Activated CD8-positive, alpha-beta memory T cell treated with anti-CD3 and anti-CD28 coated beads, Interleukin-2, amount 10 ng/mL, durations not matched to agents 7 days and 5 days (primary cell): ENCODE results near the gene FHOD3. TPM values are rescaled to one million over a fixed set of nuclear protein-coding genes. Genes with fewer than 3 reads are reported as not detected.
A peak's percentile ranks its signal among the peaks of the same experiment; 100 is the strongest.

Experiments used
- ATAC-seq: fragments of 150-1000 bp; cut with Tn5 transposase; one replicate; pipeline ENCODE4 v1.10.0; 2021; ENCODE audit warnings: moderate library complexity
- CTCF ChIA-PET: fragments of 350-600 bp; sonication (Branson Sonifier 250); formaldehyde crosslinking; loops from one replicate; lab custom pipeline; 2021; ENCODE audit warnings: antibody characterized with exemption; lab: Charles Lee
- DNase-seq: peaks from one replicate; pipeline ENCODE4 v3.0.0-alpha.2; 2020
- H3K27ac Mint-ChIP-seq: one replicate; pipeline ENCODE4 v1.8.0; 2021; ENCODE audit warnings: mild to moderate bottlenecking, mixed read lengths
- H3K27me3 Mint-ChIP-seq: one replicate; pipeline ENCODE4 v1.8.0; 2021; ENCODE audit warnings: mixed read lengths
- H3K36me3 Mint-ChIP-seq: one replicate; pipeline ENCODE4 v1.8.0; 2021; ENCODE audit warnings: mild to moderate bottlenecking, mixed read lengths
- H3K4me1 Mint-ChIP-seq: one replicate; pipeline ENCODE4 v1.8.0; 2021; ENCODE audit warnings: mixed read lengths
- H3K4me3 Mint-ChIP-seq: one replicate; pipeline ENCODE4 v1.8.0; 2021; ENCODE audit warnings: mild to moderate bottlenecking, moderate library complexity, mixed read lengths
- H3K9me3 Mint-ChIP-seq: one replicate; pipeline ENCODE4 v1.8.0; 2022; ENCODE audit warnings: low read depth, mixed read lengths
- total RNA-seq, 2 experiments: library from RNA; stranded (reverse); gene quantifications; one replicate each; pipeline ENCODE4 v1.2.3, GENCODE V29; 2021

The FHOD3 gene
- not detected for total RNA-seq

- H3K9me3 Mint-ChIP-seq, result no peaks in the 10 kb centered on the region
- H3K4me3 Mint-ChIP-seq, result no peak within 1 kb of the TSS
- H3K27me3 Mint-ChIP-seq, result peaks cover 30% of the 10 kb centered on the region
- no peak within 1 kb of the TSS for H3K27ac Mint-ChIP-seq
- no peaks in the 10 kb centered on the region for H3K36me3 Mint-ChIP-seq
- CTCF ChIA-PET, result no interaction called here
- no peaks in the 10 kb centered on the region for H3K4me1 Mint-ChIP-seq
- no peak for DNase-seq
- peak; percentile 49 for ATAC-seq
Observed at GRCh38 chr18:36297417-36298125, at the start of gene FHOD3. Gene FHOD3 (plus strand): TSS chr18:36297713. CDS start chr18:36297836, 123 bp downstream.

DNA sequence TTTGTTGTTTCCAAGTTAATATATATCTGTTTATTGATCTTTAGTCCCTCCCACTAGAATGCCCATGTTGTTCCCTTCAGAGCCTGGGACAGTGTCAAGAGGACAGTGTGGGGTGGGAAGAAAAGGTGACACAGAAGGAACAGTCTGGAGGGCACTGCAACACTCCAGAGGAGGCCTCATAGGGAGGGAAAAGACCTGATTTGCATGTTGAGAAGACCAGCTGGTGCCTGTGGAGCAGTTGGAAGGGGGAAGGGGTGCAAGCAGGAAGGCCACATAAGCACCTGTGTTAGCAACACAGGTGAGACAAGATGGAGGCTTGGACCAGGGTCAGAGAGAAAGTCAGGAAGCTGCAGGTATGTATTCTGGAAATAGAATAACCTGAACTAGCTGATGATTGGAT is 48.1 kb upstream of the FHOD3 start:
- DNase-seq (no peak), ATAC-seq (no peak)
- CTCF ChIA-PET, result no interaction called here
- Mint-ChIP-seq H3K27me3 (peaks cover 19% of the 10 kb centered on the region), H3K4me3 (no peak overlapping the region), H3K4me1 (no peaks in the 10 kb centered on the region), H3K9me3 (no peaks in the 10 kb centered on the region), H3K27ac (no peak overlapping the region), H3K36me3 (no peaks in the 10 kb centered on the region)

DNA sequence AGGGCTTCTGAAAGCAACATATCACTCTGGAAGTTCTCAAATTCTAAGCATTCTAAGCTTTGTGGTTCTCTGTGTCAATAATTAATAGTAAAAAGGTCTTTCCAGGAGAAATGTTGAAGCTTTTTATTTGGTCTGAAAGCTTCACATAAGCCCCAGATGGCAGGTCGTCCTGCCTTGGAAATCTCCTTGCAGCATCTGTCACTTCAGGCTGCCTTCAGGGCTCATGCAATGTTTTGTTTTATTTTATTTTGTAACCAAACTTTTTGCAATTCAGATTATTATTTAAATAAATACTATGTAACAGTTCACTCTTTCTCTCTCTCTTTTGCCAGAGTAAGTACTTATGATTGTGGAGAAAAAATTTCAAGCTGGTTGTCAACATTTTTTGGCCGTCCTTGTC is 46.7 kb upstream of the FHOD3 start:
- DNase-seq (no peak), ATAC-seq (no peak)
- H3K4me3 Mint-ChIP-seq, result no peak overlapping the region
- H3K4me1 Mint-ChIP-seq, result no peaks in the 10 kb centered on the region
- H3K27me3 Mint-ChIP-seq, result peaks cover 11% of the 10 kb centered on the region
- CTCF ChIA-PET, result no interaction called here
- H3K27ac Mint-ChIP-seq, result no peak overlapping the region
- no peaks in the 10 kb centered on the region for H3K9me3 Mint-ChIP-seq
- H3K36me3 Mint-ChIP-seq, result no peaks in the 10 kb centered on the region

DNA sequence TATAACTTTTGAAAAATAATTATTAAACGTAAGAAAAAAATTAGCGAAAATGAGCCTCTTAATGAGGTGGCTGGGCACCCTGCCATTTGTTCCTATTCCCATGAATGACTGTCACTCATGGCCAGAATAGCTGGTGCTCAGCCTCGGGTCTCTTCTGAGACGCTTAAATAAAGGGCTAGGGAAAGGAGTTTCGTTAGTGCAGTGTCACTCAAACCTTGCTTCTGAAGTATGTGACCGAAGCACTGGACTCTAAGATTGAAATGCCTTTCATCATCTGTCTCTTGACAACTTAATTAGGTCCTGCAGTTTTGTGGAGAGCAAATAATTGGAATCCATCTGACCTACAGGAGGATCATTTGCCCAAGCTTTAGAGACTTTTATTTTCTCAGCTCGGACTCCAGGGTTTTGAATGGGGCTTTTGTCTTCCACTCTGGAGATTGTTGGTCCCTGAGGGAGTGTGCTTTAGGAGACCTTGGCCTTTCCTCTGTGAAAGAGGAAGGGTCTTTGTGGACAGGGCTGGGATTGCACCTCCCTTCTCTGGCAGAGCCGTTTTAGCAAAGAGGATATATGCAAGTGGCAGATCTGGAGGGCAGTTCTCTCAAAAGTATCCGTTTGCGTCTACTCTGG is 42.3 kb upstream of the FHOD3 start:
- no peaks in the 10 kb centered on the region for H3K9me3 Mint-ChIP-seq
- CTCF ChIA-PET, result no interaction called here
- H3K36me3 Mint-ChIP-seq, result no peaks in the 10 kb centered on the region
- DNase-seq (no peak), ATAC-seq (no peak)
- H3K4me1 Mint-ChIP-seq, result no peaks in the 10 kb centered on the region
- no peak overlapping the region for H3K4me3 Mint-ChIP-seq
- H3K27me3 Mint-ChIP-seq, result peaks cover 4% of the 10 kb centered on the region
- H3K27ac Mint-ChIP-seq, result no peak overlapping the region

GRCh38 chr18:36256094-36256493 is 41.4 kb upstream of the FHOD3 start:
- CTCF ChIA-PET, result no interaction called here
- Mint-ChIP-seq H3K27ac (no peak overlapping the region), H3K36me3 (no peaks in the 10 kb centered on the region), H3K4me3 (no peak overlapping the region), H3K4me1 (no peaks in the 10 kb centered on the region), H3K27me3 (peaks cover 4% of the 10 kb centered on the region), H3K9me3 (no peaks in the 10 kb centered on the region)
- ATAC-seq (no peak), DNase-seq (no peak)

DNA sequence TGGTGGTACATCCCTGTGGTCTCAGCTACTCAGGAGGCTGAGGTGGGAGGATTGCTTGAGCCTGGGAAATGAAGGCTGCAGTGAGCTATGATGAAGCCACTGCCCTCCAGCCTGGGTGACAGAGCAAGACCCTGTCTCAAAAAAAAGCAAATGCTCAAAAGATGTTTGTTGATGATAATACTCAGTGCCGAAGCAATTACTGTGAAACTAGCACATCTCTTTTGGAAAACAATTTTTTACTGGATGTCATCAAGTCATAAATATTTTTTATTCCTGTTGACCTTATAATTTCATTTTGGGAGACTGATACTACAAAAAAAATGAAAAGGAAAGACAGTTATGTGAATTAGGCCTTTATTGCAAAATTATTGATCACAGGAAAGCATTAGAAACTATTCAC is 34.5 kb upstream of the FHOD3 start:
- DNase-seq (no peak), ATAC-seq (no peak)
- Mint-ChIP-seq H3K27me3 (no peaks in the 10 kb centered on the region), H3K9me3 (no peaks in the 10 kb centered on the region), H3K27ac (no peak overlapping the region), H3K4me3 (no peak overlapping the region), H3K4me1 (no peaks in the 10 kb centered on the region), H3K36me3 (no peaks in the 10 kb centered on the region)
- CTCF ChIA-PET, result no interaction called here

DNA sequence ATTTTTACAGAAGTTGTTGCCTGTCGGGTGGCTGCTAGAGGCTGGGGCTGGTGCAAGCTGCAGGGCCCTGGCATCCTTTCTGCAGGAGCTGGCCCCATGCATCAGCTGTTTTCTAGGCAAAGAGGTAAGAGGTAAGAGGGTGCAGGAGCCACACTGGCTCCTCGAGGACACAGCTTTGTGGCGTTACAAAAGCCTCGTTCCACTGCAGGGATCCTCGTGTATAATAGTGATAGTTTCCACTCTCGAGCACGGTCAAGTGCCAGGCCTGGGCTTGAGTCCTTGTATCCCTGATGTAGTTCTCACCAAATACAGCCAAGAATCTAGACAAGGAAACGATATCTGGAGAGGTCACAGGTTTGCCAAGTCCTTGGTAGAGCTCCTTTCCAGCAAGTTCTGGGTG is 33.2 kb upstream of the FHOD3 start:
- Mint-ChIP-seq H3K4me1 (no peaks in the 10 kb centered on the region), H3K9me3 (no peaks in the 10 kb centered on the region), H3K36me3 (no peaks in the 10 kb centered on the region), H3K27me3 (no peaks in the 10 kb centered on the region), H3K27ac (no peak overlapping the region), H3K4me3 (no peak overlapping the region)
- ATAC-seq (no peak), DNase-seq (no peak)
- CTCF ChIA-PET, result no interaction called here

GRCh38 chr18:36265015-36265414 is 32.5 kb upstream of the FHOD3 start:
- Mint-ChIP-seq H3K27me3 (peaks cover 4% of the 10 kb centered on the region), H3K36me3 (no peaks in the 10 kb centered on the region), H3K4me1 (no peaks in the 10 kb centered on the region), H3K9me3 (no peaks in the 10 kb centered on the region), H3K27ac (no peak overlapping the region), H3K4me3 (no peak overlapping the region)
- no peak for DNase-seq
- CTCF ChIA-PET, result no interaction called here
- ATAC-seq, result no peak

DNA sequence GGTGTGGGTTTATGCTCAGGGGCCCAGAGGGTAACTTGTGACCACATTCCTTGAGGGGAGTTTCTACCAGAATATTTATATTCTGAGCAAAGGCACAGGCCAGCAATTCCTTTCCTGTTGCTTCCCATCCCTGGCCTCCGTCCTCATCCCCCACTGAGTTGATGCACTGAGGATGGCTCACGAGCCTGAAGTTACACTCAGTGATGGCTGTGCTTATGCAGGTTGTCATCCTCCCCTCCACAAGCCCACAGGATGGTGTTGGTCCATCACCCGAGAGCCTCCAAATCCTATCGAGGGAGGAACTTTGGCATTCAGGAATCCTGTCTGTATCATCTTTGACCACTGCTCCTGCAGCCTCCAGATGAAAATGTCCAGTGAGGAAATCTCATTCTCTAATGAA is 28.4 kb upstream of the FHOD3 start:
- no peak for DNase-seq
- Mint-ChIP-seq H3K4me3 (no peak overlapping the region), H3K36me3 (no peaks in the 10 kb centered on the region), H3K27me3 (peaks cover 4% of the 10 kb centered on the region), H3K27ac (no peak overlapping the region), H3K9me3 (no peaks in the 10 kb centered on the region), H3K4me1 (no peaks in the 10 kb centered on the region)
- CTCF ChIA-PET, result no interaction called here
- ATAC-seq, result no peak

DNA sequence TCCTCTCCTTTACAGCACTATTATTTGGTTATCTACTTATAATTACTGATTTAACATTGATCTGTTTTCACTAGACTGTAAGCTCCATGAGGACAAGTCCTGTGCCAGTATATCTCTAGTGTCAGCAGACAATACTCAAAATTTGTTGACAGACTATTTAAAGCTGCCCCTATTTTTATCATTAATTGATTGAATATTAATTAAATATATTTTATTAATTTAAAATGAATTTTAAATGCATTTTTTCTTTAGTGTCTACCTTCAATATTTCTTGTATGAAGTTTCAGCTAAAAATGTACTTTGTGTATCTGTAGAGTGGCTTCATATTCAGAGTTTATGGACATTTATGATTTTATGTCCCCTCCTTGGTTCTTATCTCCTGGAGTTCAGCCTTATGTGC is 26.4 kb upstream of the FHOD3 start:
- H3K36me3 Mint-ChIP-seq, result no peaks in the 10 kb centered on the region
- CTCF ChIA-PET, result no interaction called here
- DNase-seq (no peak), ATAC-seq (no peak)
- H3K4me1 Mint-ChIP-seq, result no peaks in the 10 kb centered on the region
- H3K27me3 Mint-ChIP-seq, result peaks cover 16% of the 10 kb centered on the region
- H3K4me3 Mint-ChIP-seq, result no peak overlapping the region
- H3K27ac Mint-ChIP-seq, result no peak overlapping the region
- H3K9me3 Mint-ChIP-seq, result no peaks in the 10 kb centered on the region

- Mint-ChIP-seq H3K27ac (no peak overlapping the region), H3K36me3 (no peaks in the 10 kb centered on the region), H3K27me3 (peaks cover 32% of the 10 kb centered on the region), H3K9me3 (no peaks in the 10 kb centered on the region), H3K4me1 (no peaks in the 10 kb centered on the region), H3K4me3 (no peak overlapping the region)
- no peak for ATAC-seq
- CTCF ChIA-PET, result interaction anchor here (0.7 to 1.0 kb wide), 2 partner anchors 178 to 1063 kb away, joined by 3 read pairs; no protein-coding TSS in a partner anchor
- no peak for DNase-seq
Observed at GRCh38 chr18:36273347-36273746, 24.2 kb upstream of the FHOD3 start.

DNA sequence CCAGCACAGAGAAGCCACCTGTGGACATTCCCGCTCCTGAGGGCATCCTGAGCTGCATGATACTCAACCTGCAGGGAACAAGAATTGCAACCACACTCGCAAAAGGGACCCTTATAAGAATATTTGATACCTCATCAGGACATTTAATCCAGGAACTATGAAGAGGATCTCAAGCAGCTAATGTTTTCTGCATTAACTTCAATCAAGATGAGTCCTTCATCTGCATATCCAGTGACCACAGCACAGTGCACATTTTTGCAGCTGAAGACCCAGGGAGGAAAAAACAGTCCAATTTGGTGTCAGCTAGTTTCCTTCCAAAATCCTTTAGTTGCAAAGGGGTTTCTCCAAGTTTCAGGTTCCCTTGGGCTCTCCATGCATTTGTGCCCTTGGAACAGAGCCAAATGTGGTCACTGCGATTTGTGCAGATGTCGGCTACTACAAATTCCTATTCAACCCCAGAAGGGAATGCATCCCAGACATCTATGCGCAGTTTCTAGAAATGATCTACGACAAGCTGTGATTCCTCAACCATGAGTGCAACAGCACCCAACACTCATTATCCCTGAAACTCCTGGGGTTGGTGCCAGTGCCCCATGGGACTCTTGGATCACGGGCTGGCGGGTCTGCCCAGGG is 23.3 kb upstream of the FHOD3 start:
- no peaks in the 10 kb centered on the region for H3K36me3 Mint-ChIP-seq

DNA sequence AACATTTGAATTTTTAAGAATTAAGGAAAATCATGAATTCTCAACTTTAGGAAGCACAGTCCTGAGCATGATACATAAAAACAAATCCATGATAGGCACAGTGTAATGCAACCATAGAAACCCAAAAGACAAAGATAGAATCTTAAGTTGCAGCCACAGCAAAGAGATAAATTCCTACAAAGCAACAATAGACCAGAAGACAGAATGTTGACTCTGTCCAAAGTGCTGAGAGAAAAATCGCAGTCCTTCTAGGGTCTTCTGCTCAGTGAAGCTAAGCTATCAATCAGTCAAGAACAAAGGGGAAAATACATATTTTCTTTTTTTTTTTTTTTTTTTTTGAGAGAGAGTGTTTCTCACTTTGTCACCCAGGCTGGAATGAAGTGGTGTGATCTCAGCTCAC is 22.0 kb upstream of the FHOD3 start:
- ATAC-seq (no peak), DNase-seq (no peak)
- CTCF ChIA-PET, result interaction anchor here (1.3 kb wide), 1 partner anchor 9 kb away, joined by 4 read pairs; no protein-coding TSS in a partner anchor
- Mint-ChIP-seq H3K4me1 (no peaks in the 10 kb centered on the region), H3K27ac (no peak overlapping the region), H3K36me3 (no peaks in the 10 kb centered on the region), H3K9me3 (no peaks in the 10 kb centered on the region), H3K4me3 (no peak overlapping the region), H3K27me3 (peaks cover 44% of the 10 kb centered on the region)

More for the DNA sequence above, 23.3 kb upstream of the FHOD3 start:
- no peaks in the 10 kb centered on the region for H3K4me1 Mint-ChIP-seq
- ATAC-seq (no peak), DNase-seq (no peak)
- CTCF ChIA-PET, result no interaction called here
- H3K9me3 Mint-ChIP-seq, result no peaks in the 10 kb centered on the region
- peaks cover 36% of the 10 kb centered on the region for H3K27me3 Mint-ChIP-seq
- H3K4me3 Mint-ChIP-seq, result no peak overlapping the region
- H3K27ac Mint-ChIP-seq, result no peak overlapping the region

GRCh38 chr18:36279001-36279400 is 18.5 kb upstream of the FHOD3 start:
- H3K36me3 Mint-ChIP-seq, result no peaks in the 10 kb centered on the region
- CTCF ChIA-PET, result interaction anchor here (1.8 kb wide), 1 partner anchor 262 kb away, joined by 5 read pairs; no protein-coding TSS in a partner anchor

More at GRCh38 chr18:36279001-36279400, 18.5 kb upstream of the FHOD3 start:
- Mint-ChIP-seq H3K27ac (no peak overlapping the region), H3K4me3 (no peak overlapping the region), H3K9me3 (no peaks in the 10 kb centered on the region), H3K4me1 (no peaks in the 10 kb centered on the region), H3K27me3 (peaks cover 64% of the 10 kb centered on the region)
- no peak for DNase-seq
- no peak for ATAC-seq
